Loucy (cell line): ENCODE data around the gene SOWAHD.

Experiments used
- H2AFZ ChIP-seq: fragments of 200-600 bp; sonication (generic); 2 replicates; pipeline ENCODE4 v1.6.0; 2016; ENCODE audit warnings: antibody characterized with exemption, mild to moderate bottlenecking, low read length, moderate library complexity
- H3F3A ChIP-seq: fragments of 200-600 bp; 2 replicates; pipeline ENCODE4 v1.6.0; 2016; ENCODE audit warnings: antibody characterized with exemption, low read depth, mild to moderate bottlenecking
- H3K27me3 ChIP-seq: fragments of 200-600 bp; sonication (generic); 2 replicates; pipeline ENCODE4 v1.6.1; 2014; ENCODE audit warnings: low read length, mild to moderate bottlenecking; ENCODE audit not compliant: insufficient read depth, poor library complexity, severe bottlenecking
- H3K36me3 ChIP-seq: fragments of 200-600 bp; sonication (generic); 2 replicates; pipeline ENCODE4 v1.6.1; 2016; ENCODE audit warnings: low read length; ENCODE audit not compliant: insufficient read depth
- H3K4me1 ChIP-seq: fragments of 200-600 bp; sonication (generic); 2 replicates; pipeline ENCODE4 v1.5.1; 2014; ENCODE audit warnings: low read length, mild to moderate bottlenecking; ENCODE audit not compliant: insufficient read depth, poor library complexity, severe bottlenecking
- H3K4me2 ChIP-seq: fragments of 200-600 bp; sonication (generic); 2 replicates; pipeline ENCODE4 v1.6.0; 2014; ENCODE audit warnings: antibody characterized with exemption, low read length, low read depth, mild to moderate bottlenecking; ENCODE audit not compliant: poor library complexity, severe bottlenecking
- H3K4me3 ChIP-seq: fragments of 200-600 bp; sonication (generic); 2 replicates; pipeline ENCODE4 v1.5.1; 2014; ENCODE audit warnings: low read length, mild to moderate bottlenecking, mixed read lengths; ENCODE audit not compliant: poor library complexity, severe bottlenecking
- H3K79me2 ChIP-seq: fragments of 200-600 bp; sonication (generic); 2 replicates; pipeline ENCODE4 v1.6.1; 2014; ENCODE audit warnings: low read length; ENCODE audit not compliant: insufficient read depth
- H3K9ac ChIP-seq: fragments of 200-600 bp; sonication (generic); 2 replicates; pipeline ENCODE4 v1.6.0; 2014; ENCODE audit warnings: mild to moderate bottlenecking, low read depth, low read length, moderate library complexity; ENCODE audit not compliant: poor library complexity, severe bottlenecking
- H3K9me2 ChIP-seq: fragments of 200-600 bp; sonication (generic); replicated peaks from 2 replicates; pipeline ENCODE4 v1.6.1; 2016; ENCODE audit warnings: low read depth, low read length, mixed read lengths
- H3K9me3 ChIP-seq: fragments of 200-600 bp; sonication (generic); 2 replicates; pipeline ENCODE4 v1.6.1; 2014; ENCODE audit warnings: mild to moderate bottlenecking, antibody characterized with exemption, low read length, low read depth; ENCODE audit not compliant: insufficient read depth
- H4K20me1 ChIP-seq: fragments of 200-600 bp; sonication (generic); 2 replicates; pipeline ENCODE4 v1.6.0; 2014; ENCODE audit warnings: antibody characterized with exemption, low read length, mild to moderate bottlenecking; ENCODE audit not compliant: insufficient read depth, poor library complexity, severe bottlenecking
- CTCF ChIP-seq: fragments of 200-600 bp; sonication (generic); conservative IDR thresholded peaks from 2 replicates; pipeline ENCODE4 v1.5.1; 2014; ENCODE audit warnings: mild to moderate bottlenecking, antibody characterized with exemption, low read length
- EZH2phosphoT487 ChIP-seq: fragments of 200-600 bp; IDR thresholded peaks from 2 replicates; pipeline ENCODE4 v1.6.1; 2018; ENCODE audit warnings: antibody characterized with exemption, mild to moderate bottlenecking, moderate library complexity, borderline replicate concordance

Gene SOWAHD

GRCh38 chrX:119757979-119758730 lies at the start of gene SOWAHD:
TSS of gene SOWAHD (plus strand) at chrX:119758588. CDS start at chrX:119758668, 80 bp downstream.
- Histone ChIP-seq H3K36me3 (no peaks in the 10 kb centered on the region), H3K4me1 (no peaks in the 10 kb centered on the region), H3K9me2 (no peaks in the 10 kb centered on the region), H4K20me1 (no peaks in the 10 kb centered on the region), H3K9me3 (no peaks in the 10 kb centered on the region), H3K4me2 (no peak within 1 kb of the TSS), H2AFZ (no peak within 1 kb of the TSS), H3F3A (no peaks in the 10 kb centered on the region), H3K79me2 (no peaks in the 10 kb centered on the region), H3K27me3 (no peaks in the 10 kb centered on the region), H3K4me3 (no peak within 1 kb of the TSS), H3K9ac (no peak within 1 kb of the TSS)
- TF ChIP-seq EZH2phosphoT487 (no peak), CTCF (no peak)

GRCh38 chrX:119708936-119709335 lies 49.5 kb upstream of the SOWAHD start:
- Histone ChIP-seq H3K4me2 (no peak overlapping the region), H2AFZ (no peak overlapping the region), H3K27me3 (no peaks in the 10 kb centered on the region), H3K79me2 (no peaks in the 10 kb centered on the region), H3K9me2 (no peaks in the 10 kb centered on the region), H4K20me1 (no peaks in the 10 kb centered on the region), H3K4me3 (no peak overlapping the region), H3K36me3 (no peaks in the 10 kb centered on the region), H3F3A (no peaks in the 10 kb centered on the region), H3K4me1 (no peaks in the 10 kb centered on the region), H3K9ac (no peak overlapping the region), H3K9me3 (no peaks in the 10 kb centered on the region)
- no peak for TF ChIP-seq CTCF
- no peak for TF ChIP-seq EZH2phosphoT487

- Histone ChIP-seq H3K79me2 (no peaks in the 10 kb centered on the region), H3K9me2 (no peaks in the 10 kb centered on the region), H4K20me1 (no peaks in the 10 kb centered on the region)
Observed at GRCh38 chrX:119709630-119710029, 48.8 kb upstream of the SOWAHD start.

More at GRCh38 chrX:119709630-119710029, 48.8 kb upstream of the SOWAHD start:
- no peaks in the 10 kb centered on the region for H3K27me3 ChIP-seq
- no peak overlapping the region for H3K4me3 ChIP-seq
- H3K4me1 ChIP-seq: no peaks in the 10 kb centered on the region
- no peak overlapping the region for H3K4me2 ChIP-seq
- TF ChIP-seq CTCF: no peak
- TF ChIP-seq EZH2phosphoT487: no peak
- no peaks in the 10 kb centered on the region for H3K36me3 ChIP-seq
- H3F3A ChIP-seq: no peaks in the 10 kb centered on the region
- H2AFZ ChIP-seq: no peak overlapping the region
- H3K9me3 ChIP-seq: no peaks in the 10 kb centered on the region
- no peak overlapping the region for H3K9ac ChIP-seq
